ENCODE measurements around the gene C3orf22.

C3orf22 gene

GRCh38 chr3:126512916-126513650 is 45.6 kb downstream of the C3orf22 start:
- no peak for DNase-seq (ENCODE audit: low spot score)

- peak; percentile 48 for DNase-seq (ENCODE audit: low spot score)
These were observed 46.7 kb downstream of the C3orf22 start for GRCh38 chr3:126512026-126512425.

GRCh38 chr3:126511291-126511690 is 47.4 kb downstream of the C3orf22 start:
- no peak for DNase-seq (ENCODE audit: low spot score)

- no peak for DNase-seq (ENCODE audit: low spot score)
These were observed 48.3 kb downstream of the C3orf22 start for GRCh38 chr3:126510308-126510910.

- DNase-seq (ENCODE audit: low spot score), result no peak
These were observed 49.0 kb downstream of the C3orf22 start for GRCh38 chr3:126509597-126510307.

- DNase-seq (ENCODE audit: low spot score), result no peak
These were observed 50.2 kb downstream of the C3orf22 start for GRCh38 chr3:126508564-126508964.

- DNase-seq (ENCODE audit: low spot score), result no peak
These were observed 50.8 kb downstream of the C3orf22 start for GRCh38 chr3:126507886-126508285.

- DNase-seq (ENCODE audit: low spot score), result no peak
These were observed 55.0 kb downstream of the C3orf22 start for GRCh38 chr3:126503701-126504100.

- DNase-seq (ENCODE audit: low spot score), result no peak
These were observed 56.1 kb downstream of the C3orf22 start for GRCh38 chr3:126502656-126503055.

GRCh38 chr3:126501736-126502135 is 57.0 kb downstream of the C3orf22 start:
- DNase-seq (ENCODE audit: low spot score), result no peak

GRCh38 chr3:126501054-126501453 is 57.7 kb downstream of the C3orf22 start:
- DNase-seq (ENCODE audit: low spot score), result no peak

- DNase-seq (ENCODE audit: low spot score), result no peak
These were observed 58.7 kb downstream of the C3orf22 start for GRCh38 chr3:126500016-126500415.

All from Ammon's horn (tissue), 1 donor.